ENCODE results near the gene GCLC. TPM values are rescaled to one million over a fixed set of nuclear protein-coding genes. Genes with fewer than 3 reads are reported as not detected.

Gene GCLC
- total and polyA plus RNA-seq, 2 donors = 17.1 to 17.4 TPM

DNA sequence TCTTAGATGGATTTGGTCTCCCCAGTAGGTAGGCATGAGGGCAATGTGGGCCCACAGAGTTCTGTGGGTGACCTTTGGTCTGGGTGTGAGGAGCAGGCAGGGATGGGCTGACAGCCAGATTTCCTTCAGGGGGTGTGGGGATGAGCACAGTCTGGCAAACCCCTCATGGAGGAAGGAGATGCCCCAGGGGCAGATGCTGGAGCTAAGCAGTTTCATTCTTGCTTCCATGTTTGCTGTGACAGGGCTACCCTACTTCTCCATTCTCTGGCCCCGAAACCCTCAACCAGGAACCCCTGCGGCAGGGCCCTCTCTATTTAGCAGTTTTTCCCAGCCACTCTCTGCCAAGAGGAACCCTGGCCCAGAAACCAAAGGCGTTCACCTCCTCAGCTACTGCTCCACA lies 40.4 kb downstream of the GCLC start:
- H3K4me3 ChIP-seq (ENCODE audit: low read length in 2 of 2) = no peak overlapping the region
- no peak for DNase-seq (ENCODE audit: low read depth in 6 of 9, low spot score in 9 of 9)
- 98% methylated on average over 3 of the region's 3 CpGs for WGBS
- H3K4me1 ChIP-seq (ENCODE audit: control insufficient read depth in 2 of 2, insufficient read depth in 2 of 2, low read length in 2 of 2) = no peaks in the 10 kb centered on the region
- peaks cover 16 to 28% of the 10 kb centered on the region in 2 donors for H3K36me3 ChIP-seq (ENCODE audit: control insufficient read depth in 2 of 2, insufficient read depth in 2 of 2, low read length in 1 of 2)
- no peaks in the 10 kb centered on the region for H3K9me3 ChIP-seq (ENCODE audit: control insufficient read depth in 2 of 2, insufficient read depth in 1 of 2, low read length in 1 of 2)
- no peak overlapping the region for H3K27ac ChIP-seq (ENCODE audit: low read depth in 1 of 2, low read length in 1 of 2)
- H3K27me3 ChIP-seq (ENCODE audit: control insufficient read depth in 2 of 2, insufficient read depth in 1 of 2, low read length in 1 of 2) = no peaks in the 10 kb centered on the region

DNA sequence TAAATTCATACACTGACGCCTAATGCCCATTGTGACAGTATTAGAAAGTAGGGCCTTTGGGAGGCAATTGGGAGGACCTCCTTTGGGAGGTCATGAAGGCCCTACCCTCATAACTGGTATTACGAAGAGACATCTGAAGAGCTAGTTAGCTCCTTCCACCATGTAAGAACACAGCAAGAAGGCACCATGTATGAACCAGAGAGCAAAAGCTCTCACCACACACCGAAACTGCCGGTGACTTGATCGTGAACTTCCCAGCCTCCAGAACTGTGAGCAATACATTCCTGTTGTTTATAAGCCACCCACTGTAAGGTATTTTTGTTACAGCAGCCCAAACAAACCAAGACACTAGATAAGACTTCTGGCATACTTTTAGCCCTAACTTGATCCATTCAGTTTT lies 41.8 kb downstream of the GCLC start:
- H3K36me3 ChIP-seq (ENCODE audit: control insufficient read depth in 2 of 2, insufficient read depth in 2 of 2, low read length in 1 of 2) = peaks cover 16 to 30% of the 10 kb centered on the region in 2 donors
- H3K27me3 ChIP-seq (ENCODE audit: control insufficient read depth in 2 of 2, insufficient read depth in 1 of 2, low read length in 1 of 2) = no peaks in the 10 kb centered on the region
- no peaks in the 10 kb centered on the region for H3K9me3 ChIP-seq (ENCODE audit: control insufficient read depth in 2 of 2, insufficient read depth in 1 of 2, low read length in 1 of 2)
- H3K4me3 ChIP-seq (ENCODE audit: low read length in 2 of 2) = no peak overlapping the region
- WGBS = 99% methylated on average over 5 of the region's 5 CpGs
- H3K4me1 ChIP-seq (ENCODE audit: control insufficient read depth in 2 of 2, insufficient read depth in 2 of 2, low read length in 2 of 2) = no peaks in the 10 kb centered on the region
- no peak overlapping the region for H3K27ac ChIP-seq (ENCODE audit: low read depth in 1 of 2, low read length in 1 of 2)
- no peak for DNase-seq (ENCODE audit: low read depth in 6 of 9, low spot score in 9 of 9)

DNA sequence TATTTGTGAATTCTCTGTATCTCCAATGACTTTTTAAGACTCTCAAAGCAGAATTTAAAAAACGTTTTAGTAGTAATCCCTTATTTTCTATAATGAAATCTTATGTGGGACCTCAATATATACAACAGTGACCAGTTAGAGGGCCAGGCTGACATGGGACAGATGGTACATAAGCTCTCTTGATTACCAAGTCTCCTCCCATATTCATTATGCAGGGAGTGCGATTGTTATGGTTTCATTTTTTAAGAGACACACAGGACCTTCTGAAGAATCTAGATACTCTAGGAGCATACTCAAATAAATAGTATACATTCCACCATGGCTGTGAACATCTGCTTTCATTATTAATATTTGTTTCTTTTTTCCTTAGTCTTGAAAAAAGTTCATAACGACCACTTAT lies 43.5 kb downstream of the GCLC start:
- DNase-seq (ENCODE audit: low read depth in 6 of 9, low spot score in 9 of 9) = no peak
- 96% methylated on average over 3 of the region's 3 CpGs for WGBS
- H3K36me3 ChIP-seq (ENCODE audit: control insufficient read depth in 2 of 2, insufficient read depth in 2 of 2, low read length in 1 of 2) = peaks cover 12 to 30% of the 10 kb centered on the region in 2 donors
- no peak overlapping the region for H3K4me3 ChIP-seq (ENCODE audit: low read length in 2 of 2)
- H3K9me3 ChIP-seq (ENCODE audit: control insufficient read depth in 2 of 2, insufficient read depth in 1 of 2, low read length in 1 of 2) = no peaks in the 10 kb centered on the region
- no peaks in the 10 kb centered on the region for H3K27me3 ChIP-seq (ENCODE audit: control insufficient read depth in 2 of 2, insufficient read depth in 1 of 2, low read length in 1 of 2)
- no peaks in the 10 kb centered on the region for H3K4me1 ChIP-seq (ENCODE audit: control insufficient read depth in 2 of 2, insufficient read depth in 2 of 2, low read length in 2 of 2)
- no peak overlapping the region for H3K27ac ChIP-seq (ENCODE audit: low read depth in 1 of 2, low read length in 1 of 2)

DNA sequence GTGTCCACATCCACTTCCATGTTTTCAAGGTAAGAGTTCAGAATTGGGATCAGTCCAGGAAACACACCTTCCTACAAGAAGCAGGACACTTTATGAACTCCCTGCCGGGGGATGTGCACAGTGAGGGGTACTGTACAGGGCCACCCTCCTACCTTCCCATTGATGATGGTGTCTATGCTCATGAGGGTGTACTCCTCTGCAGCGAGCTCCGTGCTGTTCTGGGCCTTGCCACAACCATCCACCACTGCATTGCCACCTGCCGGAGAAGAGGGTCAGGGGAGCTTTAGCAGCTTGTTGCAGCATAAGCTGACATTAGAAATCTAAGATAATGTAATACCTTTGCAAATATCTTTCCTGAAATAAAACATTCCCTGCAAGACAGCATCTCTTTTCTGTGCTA lies 44.8 kb downstream of the GCLC start:
- Histone ChIP-seq H3K4me1 (ENCODE audit: control insufficient read depth in 2 of 2, insufficient read depth in 2 of 2, low read length in 2 of 2) (no peaks in the 10 kb centered on the region), H3K36me3 (ENCODE audit: control insufficient read depth in 2 of 2, insufficient read depth in 2 of 2, low read length in 1 of 2) (peaks cover 8 to 25% of the 10 kb centered on the region in 2 donors), H3K27me3 (ENCODE audit: control insufficient read depth in 2 of 2, insufficient read depth in 1 of 2, low read length in 1 of 2) (no peaks in the 10 kb centered on the region), H3K9me3 (ENCODE audit: control insufficient read depth in 2 of 2, insufficient read depth in 1 of 2, low read length in 1 of 2) (no peaks in the 10 kb centered on the region), H3K4me3 (ENCODE audit: low read length in 2 of 2) (no peak overlapping the region), H3K27ac (ENCODE audit: low read depth in 1 of 2, low read length in 1 of 2) (no peak overlapping the region)
- no peak for DNase-seq (ENCODE audit: low read depth in 6 of 9, low spot score in 9 of 9)
- WGBS = 98% methylated on average over 4 of the region's 4 CpGs

DNA sequence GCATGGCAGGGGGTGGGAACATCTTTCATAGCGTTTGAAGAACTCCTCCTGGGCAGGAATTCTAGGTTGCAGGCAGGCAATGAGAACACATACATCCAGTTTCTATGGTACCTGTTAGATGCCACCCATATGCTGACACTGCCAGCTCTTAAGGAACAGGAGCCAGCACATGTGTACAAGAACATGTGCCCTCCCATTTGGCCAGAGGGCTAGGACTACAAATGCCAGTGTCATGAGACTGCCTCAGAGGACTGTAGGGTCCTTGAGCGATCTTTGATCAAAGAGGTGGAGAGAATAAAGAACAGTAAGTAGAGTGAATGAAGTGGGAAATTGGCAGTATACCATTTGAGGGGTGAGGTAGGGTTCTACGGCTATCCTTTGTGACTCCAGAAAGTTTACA lies 45.8 kb downstream of the GCLC start:
- no peaks in the 10 kb centered on the region for H3K27me3 ChIP-seq (ENCODE audit: control insufficient read depth in 2 of 2, insufficient read depth in 1 of 2, low read length in 1 of 2)
- H3K9me3 ChIP-seq (ENCODE audit: control insufficient read depth in 2 of 2, insufficient read depth in 1 of 2, low read length in 1 of 2) = no peaks in the 10 kb centered on the region
- H3K4me1 ChIP-seq (ENCODE audit: control insufficient read depth in 2 of 2, insufficient read depth in 2 of 2, low read length in 2 of 2) = no peaks in the 10 kb centered on the region
- no peak overlapping the region for H3K4me3 ChIP-seq (ENCODE audit: low read length in 2 of 2)
- H3K27ac ChIP-seq (ENCODE audit: low read depth in 1 of 2, low read length in 1 of 2) = no peak overlapping the region
- 98% methylated on average over 3 of the region's 3 CpGs for WGBS
- peaks cover 3 to 17% of the 10 kb centered on the region in 2 donors for H3K36me3 ChIP-seq (ENCODE audit: control insufficient read depth in 2 of 2, insufficient read depth in 2 of 2, low read length in 1 of 2)
- DNase-seq (ENCODE audit: low read depth in 6 of 9, low spot score in 9 of 9) = no peak

DNA sequence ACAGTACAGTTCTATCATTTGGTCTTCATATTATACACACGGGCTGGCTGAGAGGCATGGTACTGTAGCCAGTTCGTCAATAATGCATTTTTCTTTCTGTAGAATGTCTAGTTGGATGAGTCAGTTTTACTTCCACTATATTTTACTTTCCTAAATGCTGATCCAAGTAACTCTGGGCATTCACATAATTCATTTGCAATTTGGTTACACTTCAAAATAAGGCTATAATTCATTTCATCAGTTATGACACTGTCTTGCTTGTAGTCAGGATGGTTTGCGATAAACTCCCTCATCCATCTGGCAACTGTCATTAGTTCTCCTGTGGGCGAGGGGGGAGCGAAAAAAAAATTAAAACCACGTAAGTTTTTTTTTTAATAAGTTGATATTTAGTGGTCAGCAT lies 46.3 kb downstream of the GCLC start:
- no peaks in the 10 kb centered on the region for H3K27me3 ChIP-seq (ENCODE audit: control insufficient read depth in 2 of 2, insufficient read depth in 1 of 2, low read length in 1 of 2)
- no peaks in the 10 kb centered on the region for H3K4me1 ChIP-seq (ENCODE audit: control insufficient read depth in 2 of 2, insufficient read depth in 2 of 2, low read length in 2 of 2)
- H3K36me3 ChIP-seq (ENCODE audit: control insufficient read depth in 2 of 2, insufficient read depth in 2 of 2, low read length in 1 of 2) = peaks cover 3 to 13% of the 10 kb centered on the region in 2 donors
- no peak overlapping the region for H3K4me3 ChIP-seq (ENCODE audit: low read length in 2 of 2)
- no peak for DNase-seq (ENCODE audit: low read depth in 6 of 9, low spot score in 9 of 9)
- H3K9me3 ChIP-seq (ENCODE audit: control insufficient read depth in 2 of 2, insufficient read depth in 1 of 2, low read length in 1 of 2) = no peaks in the 10 kb centered on the region
- 89% methylated on average over 6 of the region's 6 CpGs for WGBS
- no peak overlapping the region for H3K27ac ChIP-seq (ENCODE audit: low read depth in 1 of 2, low read length in 1 of 2)

DNA sequence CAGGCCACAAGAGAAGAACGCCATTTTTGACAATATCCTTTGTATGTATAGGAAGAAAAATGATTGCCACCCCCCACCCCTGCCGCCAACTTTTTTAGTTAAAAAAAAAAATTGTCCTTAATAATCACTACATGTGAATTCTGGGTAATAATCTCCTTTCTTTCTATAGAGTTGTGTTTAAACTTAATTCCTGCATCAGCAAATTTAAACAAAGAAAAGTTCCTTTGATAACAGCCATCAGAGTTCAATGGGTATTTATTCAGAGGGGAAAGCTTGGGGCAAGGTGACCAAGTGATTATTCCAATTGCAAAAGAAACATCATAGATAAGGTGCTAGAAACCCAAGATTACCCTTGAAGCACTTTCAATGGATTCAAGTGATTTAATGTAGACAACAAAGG lies 47.0 kb downstream of the GCLC start:
- 98% methylated on average over 2 of the region's 2 CpGs for WGBS
- Histone ChIP-seq H3K27me3 (ENCODE audit: control insufficient read depth in 2 of 2, insufficient read depth in 1 of 2, low read length in 1 of 2) (no peaks in the 10 kb centered on the region), H3K9me3 (ENCODE audit: control insufficient read depth in 2 of 2, insufficient read depth in 1 of 2, low read length in 1 of 2) (no peaks in the 10 kb centered on the region), H3K27ac (ENCODE audit: low read depth in 1 of 2, low read length in 1 of 2) (no peak overlapping the region), H3K36me3 (ENCODE audit: control insufficient read depth in 2 of 2, insufficient read depth in 2 of 2, low read length in 1 of 2) (peaks cover 3 to 10% of the 10 kb centered on the region in 2 donors), H3K4me1 (ENCODE audit: control insufficient read depth in 2 of 2, insufficient read depth in 2 of 2, low read length in 2 of 2) (no peaks in the 10 kb centered on the region), H3K4me3 (ENCODE audit: low read length in 2 of 2) (no peak overlapping the region)
- DNase-seq (ENCODE audit: low read depth in 6 of 9, low spot score in 9 of 9) = no peak

DNA sequence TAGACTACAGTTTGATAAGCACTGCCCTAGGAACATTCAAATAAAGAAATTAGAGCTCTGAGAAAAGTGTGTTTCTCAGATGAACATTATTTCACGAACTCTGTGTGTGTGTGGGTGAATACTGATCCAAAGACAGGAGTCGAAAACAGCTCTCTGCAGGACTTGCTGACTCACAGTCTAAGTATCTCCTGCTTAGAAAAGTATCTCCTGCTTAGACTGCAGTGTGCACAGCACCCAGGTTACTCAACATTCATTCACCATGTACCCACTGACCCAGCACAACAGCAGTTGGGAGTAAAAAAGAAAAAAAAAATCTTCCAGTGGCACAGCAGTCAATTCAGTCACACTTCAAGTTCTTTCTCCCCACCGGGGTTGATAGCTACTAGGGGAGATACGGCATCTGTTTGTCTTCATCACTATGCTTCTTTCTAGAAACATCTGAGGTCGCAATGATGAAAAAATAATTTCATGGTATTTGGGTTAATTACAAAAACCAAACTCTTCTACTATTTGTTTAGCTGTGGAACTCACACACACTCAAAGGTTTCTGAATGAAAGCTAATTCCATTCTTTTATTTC lies 48.0 kb downstream of the GCLC start:
- no peaks in the 10 kb centered on the region for H3K9me3 ChIP-seq (ENCODE audit: control insufficient read depth in 2 of 2, insufficient read depth in 1 of 2, low read length in 1 of 2)
- no peaks in the 10 kb centered on the region for H3K4me1 ChIP-seq (ENCODE audit: control insufficient read depth in 2 of 2, insufficient read depth in 2 of 2, low read length in 2 of 2)
- no peaks in the 10 kb centered on the region for H3K27me3 ChIP-seq (ENCODE audit: control insufficient read depth in 2 of 2, insufficient read depth in 1 of 2, low read length in 1 of 2)
- no peak overlapping the region for H3K27ac ChIP-seq (ENCODE audit: low read depth in 1 of 2, low read length in 1 of 2)
- 97% methylated on average over 5 of the region's 5 CpGs for WGBS
- peaks cover 3 to 9% of the 10 kb centered on the region in 2 donors for H3K36me3 ChIP-seq (ENCODE audit: control insufficient read depth in 2 of 2, insufficient read depth in 2 of 2, low read length in 1 of 2)
- H3K4me3 ChIP-seq (ENCODE audit: low read length in 2 of 2) = no peak overlapping the region
- DNase-seq (ENCODE audit: low read depth in 6 of 9, low spot score in 9 of 9) = no peak

DNA sequence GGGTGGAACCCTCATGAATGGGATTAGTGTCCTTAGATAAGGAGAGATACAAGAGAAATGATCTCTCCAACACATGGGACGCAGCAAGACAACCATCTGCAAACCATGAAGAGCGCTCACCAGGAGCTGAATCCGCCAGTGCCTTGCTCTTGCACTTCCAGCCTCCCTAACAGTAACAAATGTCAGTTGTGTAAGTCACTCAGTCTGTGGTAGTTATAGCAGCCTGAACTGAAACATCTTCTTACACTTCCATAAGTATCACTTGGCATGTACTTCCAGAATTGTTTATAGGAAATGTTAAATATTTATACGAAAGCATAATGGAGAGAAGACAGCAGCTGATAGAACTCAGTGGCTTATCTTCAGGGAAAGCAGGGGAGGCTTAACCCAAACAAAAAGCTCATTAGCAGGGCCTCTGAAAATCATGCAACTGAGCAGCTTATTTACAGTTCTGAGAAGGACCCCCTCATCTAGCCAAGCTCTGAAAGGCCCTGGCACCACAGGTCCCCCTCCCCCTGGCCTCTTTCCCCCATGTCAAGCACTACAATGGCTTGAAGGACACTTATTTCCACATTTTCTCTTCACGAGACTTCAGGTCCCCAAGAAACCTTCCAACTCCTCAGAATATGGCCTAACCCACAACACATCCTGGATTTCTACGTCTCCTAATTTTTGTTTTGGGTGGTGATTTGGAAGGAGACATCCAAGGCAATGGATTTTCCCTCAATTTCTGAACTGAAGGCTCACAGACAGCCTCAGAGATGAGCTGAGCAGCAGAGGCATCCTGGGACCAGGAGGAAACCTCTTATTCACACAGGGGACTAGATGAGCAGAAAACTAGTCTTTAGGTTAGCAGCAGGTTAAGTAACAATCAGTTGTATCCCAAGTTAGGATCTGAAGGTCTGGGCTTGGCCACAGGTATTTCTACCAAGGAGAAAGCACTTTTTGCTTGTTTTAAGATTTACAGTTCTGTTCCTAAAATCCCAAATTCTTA lies 49.1 kb downstream of the GCLC start:
- WGBS = 97% methylated on average over 6 of the region's 6 CpGs
- H3K4me3 ChIP-seq (ENCODE audit: low read length in 2 of 2) = no peak overlapping the region
- H3K4me1 ChIP-seq (ENCODE audit: control insufficient read depth in 2 of 2, insufficient read depth in 2 of 2, low read length in 2 of 2) = no peaks in the 10 kb centered on the region
- no peaks in the 10 kb centered on the region for H3K27me3 ChIP-seq (ENCODE audit: control insufficient read depth in 2 of 2, insufficient read depth in 1 of 2, low read length in 1 of 2)
- DNase-seq (ENCODE audit: low read depth in 6 of 9, low spot score in 9 of 9) = no peak
- peaks cover 3 to 9% of the 10 kb centered on the region in 2 donors for H3K36me3 ChIP-seq (ENCODE audit: control insufficient read depth in 2 of 2, insufficient read depth in 2 of 2, low read length in 1 of 2)
- no peaks in the 10 kb centered on the region for H3K9me3 ChIP-seq (ENCODE audit: control insufficient read depth in 2 of 2, insufficient read depth in 1 of 2, low read length in 1 of 2)
- H3K27ac ChIP-seq (ENCODE audit: low read depth in 1 of 2, low read length in 1 of 2) = no peak overlapping the region

All from thymus (tissue), 11 donors.